GOT3 (cell line): ENCODE measurements around the gene SYNGAP1.
A peak's percentile ranks its signal among the peaks of the same experiment; 100 is the strongest.

Experiments used
- DNase-seq: peaks from one replicate; lab custom pipeline; 2025; ENCODE audit warnings: mixed read lengths; lab: John Stamatoyannopoulos, UW

SYNGAP1 gene

GRCh38 chr6:33421344-33421643 lies 1.4 kb downstream of the SYNGAP1 start:
- DNase-seq, result no peak

DNA sequence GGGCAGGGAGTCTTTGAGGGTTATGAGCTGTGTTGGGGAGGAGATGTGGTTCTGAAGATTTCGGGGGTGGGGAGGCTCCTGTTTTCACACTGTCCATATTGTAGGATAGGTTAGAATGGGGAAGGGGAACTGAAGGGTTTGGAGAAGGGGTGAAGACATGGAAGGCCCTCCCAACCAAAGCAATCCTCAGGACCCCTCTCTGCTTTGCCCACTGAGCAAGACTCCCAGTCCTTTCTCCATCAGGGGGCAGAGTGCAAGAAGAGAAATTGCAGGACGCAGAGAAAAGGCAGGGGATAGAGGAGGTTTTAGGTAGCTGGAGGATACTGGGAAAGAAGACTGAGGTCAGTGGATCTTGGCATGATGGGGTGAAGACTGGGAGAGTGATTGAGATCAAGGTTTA lies 3.9 kb downstream of the SYNGAP1 start:
- DNase-seq, result no peak

DNA sequence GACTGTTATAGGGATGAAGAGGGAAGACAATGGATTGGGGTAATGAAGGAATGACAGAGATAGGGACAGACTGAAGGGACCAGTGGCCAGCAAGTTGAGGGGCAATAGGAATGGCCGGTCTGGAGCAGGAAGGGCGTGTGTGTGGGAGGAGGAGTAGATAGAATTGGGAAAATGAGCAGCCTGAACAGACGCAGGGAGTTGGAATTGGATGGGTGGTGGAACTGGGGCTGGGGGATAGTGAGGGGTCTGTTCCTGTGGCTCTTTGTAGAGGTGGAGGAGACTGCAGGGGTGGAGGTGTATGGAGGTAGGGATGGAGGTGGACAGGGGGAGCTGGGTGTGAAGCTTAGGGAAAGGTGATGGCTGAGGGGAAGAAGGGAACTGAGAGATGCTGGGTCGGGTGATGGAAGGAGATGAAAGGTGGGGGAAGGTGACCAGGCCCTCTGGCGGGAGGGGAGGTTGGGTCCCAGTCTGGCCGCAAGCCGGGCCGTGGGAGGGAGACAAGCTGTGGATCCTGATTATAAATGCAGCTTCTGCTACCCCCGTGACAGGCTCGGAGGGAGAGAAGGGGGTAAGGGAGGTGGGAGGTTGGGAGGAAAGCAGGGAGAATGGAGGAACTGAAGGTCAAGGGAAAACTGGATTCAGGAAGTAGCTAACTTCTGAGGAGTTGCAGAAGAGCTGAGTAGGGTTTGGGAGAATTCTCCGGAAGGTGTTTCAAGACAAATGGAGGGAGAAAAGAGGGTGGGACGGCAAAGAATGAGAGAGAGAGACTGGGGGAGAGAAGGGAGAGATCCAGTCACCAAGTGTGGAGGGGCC lies 5.2 kb downstream of the SYNGAP1 start:
- no peak for DNase-seq

GRCh38 chr6:33425668-33426577 lies 6.1 kb downstream of the SYNGAP1 start:
- DNase-seq, result peak; percentile 50

- DNase-seq, result no peak
Measured at GRCh38 chr6:33426590-33427511, 7.0 kb downstream of the SYNGAP1 start.

DNA sequence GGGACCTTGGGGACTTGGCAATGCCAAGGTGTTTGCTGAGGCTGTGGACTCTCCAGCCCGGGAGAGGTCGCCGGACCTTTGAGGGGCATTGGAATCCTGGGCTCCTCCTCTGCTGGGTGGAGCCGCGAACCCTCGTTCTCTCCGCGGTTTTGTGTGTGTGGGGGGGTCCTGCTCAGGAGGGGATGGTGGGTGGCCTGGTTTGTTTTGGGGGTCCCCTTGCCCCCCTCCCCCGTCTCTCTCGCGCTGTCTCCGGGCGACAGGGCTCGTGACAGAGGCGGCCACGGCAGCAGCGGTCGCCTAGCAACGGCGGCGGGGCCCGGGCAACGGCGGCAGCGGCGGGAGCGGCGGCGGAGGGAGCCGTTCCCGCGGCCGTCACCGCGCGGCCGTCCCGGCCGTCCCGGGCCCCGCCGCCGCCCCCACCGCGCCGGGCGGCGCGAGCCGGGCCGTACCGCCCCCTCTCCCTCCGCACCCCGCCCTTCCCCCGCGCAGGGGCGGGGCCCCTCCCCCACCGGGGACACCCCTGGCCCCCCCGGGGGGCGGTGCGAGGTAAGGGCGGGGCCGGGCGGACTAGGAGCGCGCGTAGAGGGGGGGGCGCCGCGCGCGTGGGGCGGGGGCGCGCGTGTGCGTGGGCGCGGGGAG lies 7.8 kb downstream of the SYNGAP1 start:
- DNase-seq, result no peak

GRCh38 chr6:33428224-33428965 lies 8.5 kb downstream of the SYNGAP1 start:
- no peak for DNase-seq

GRCh38 chr6:33428966-33429749 lies 9.3 kb downstream of the SYNGAP1 start:
- DNase-seq, result no peak

DNA sequence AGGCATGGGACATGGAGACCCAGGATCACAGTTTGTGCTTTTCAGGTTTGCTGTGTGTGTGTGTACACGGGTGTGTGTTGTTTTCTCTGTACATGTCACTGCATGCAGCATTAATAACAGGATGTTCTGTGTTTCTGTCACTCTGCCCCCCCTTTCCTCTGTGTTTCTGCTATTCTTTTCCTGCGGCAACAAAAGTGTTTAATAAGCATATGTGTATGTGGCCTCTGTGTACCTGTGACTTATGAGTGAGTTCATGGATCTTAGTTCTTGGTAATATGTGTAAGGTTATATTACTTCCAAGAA lies 9.8 kb downstream of the SYNGAP1 start:
- no peak for DNase-seq

- DNase-seq, result no peak
Measured at GRCh38 chr6:33430334-33430733, 10.5 kb downstream of the SYNGAP1 start.

DNA sequence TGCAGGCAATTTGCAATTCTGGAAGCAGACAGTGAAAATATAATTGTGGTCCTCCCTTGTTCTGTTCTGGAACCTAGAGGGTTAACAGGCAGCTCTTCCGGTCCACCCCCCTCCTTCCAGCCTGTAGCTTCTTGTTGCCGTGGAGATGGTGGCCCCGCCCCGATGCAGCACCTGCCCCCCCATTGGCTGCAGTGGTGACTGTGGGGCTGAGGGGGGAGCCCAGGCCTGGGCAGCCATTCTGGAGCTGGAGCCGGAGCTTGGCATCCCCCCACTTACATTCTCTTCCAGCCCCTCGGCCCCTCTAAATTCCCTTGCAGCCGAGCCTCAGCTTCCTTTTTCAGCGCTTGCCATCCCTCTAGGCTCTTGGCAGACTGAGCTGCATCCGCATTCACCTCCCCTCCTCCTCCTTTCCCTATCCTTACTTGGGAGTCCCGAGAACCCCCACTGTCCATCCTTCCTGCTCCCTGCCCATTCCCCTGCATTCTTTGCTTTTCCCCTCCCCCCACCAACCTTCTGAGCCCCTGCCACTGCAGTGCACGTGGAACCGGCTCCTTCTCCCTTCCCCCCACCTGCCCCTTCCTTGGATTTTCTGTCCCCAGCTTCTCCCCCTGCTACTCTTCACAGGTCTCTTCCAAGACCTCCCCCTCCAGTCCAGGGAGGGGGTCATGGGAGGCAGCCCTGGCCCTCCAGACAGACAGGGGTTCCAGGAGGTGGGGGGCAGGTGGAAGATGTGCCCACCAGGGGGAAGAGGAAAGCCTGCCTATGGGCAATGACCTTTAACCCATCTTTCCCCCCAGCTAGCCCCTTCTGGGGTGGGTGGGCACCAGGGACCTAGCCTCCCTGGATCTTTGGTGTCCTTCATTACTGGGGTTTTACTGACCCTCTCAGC lies 11.4 kb downstream of the SYNGAP1 start:
- DNase-seq, result no peak

GRCh38 chr6:33431880-33432541 lies 12.1 kb downstream of the SYNGAP1 start:
- DNase-seq, result no peak

- no peak for DNase-seq
Measured at GRCh38 chr6:33432546-33432945, 12.7 kb downstream of the SYNGAP1 start.

- no peak for DNase-seq
Measured at GRCh38 chr6:33433001-33433543, 13.2 kb downstream of the SYNGAP1 start.

- no peak for DNase-seq
Measured at GRCh38 chr6:33433544-33434191, 13.8 kb downstream of the SYNGAP1 start.

- no peak for DNase-seq
Measured at GRCh38 chr6:33434961-33435360, 15.1 kb downstream of the SYNGAP1 start.

GRCh38 chr6:33437666-33438065 lies 17.8 kb downstream of the SYNGAP1 start:
- no peak for DNase-seq
